Endothelial cell of umbilical vein (primary cell): ENCODE measurements around the gene OGT. TPM values are rescaled to one million over a fixed set of nuclear protein-coding genes. Genes with fewer than 3 reads are reported as not detected.

ENCODE experiments used
- BruUV-seq: library from RNA; stranded (reverse); fragments of 400-500 nt; replicated peaks from 2 replicates; lab custom pipeline; 2021; lab: Mats Ljungman, UMichigan
- CTCF ChIA-PET: fragments of 300-600, 350-600 bp; sonication (Branson Sonifier 250); formaldehyde crosslinking; loops from one replicate; lab custom pipeline; 2021; ENCODE audit warnings: antibody characterized with exemption, inconsistent platforms; lab: Charles Lee
- POLR2A ChIA-PET: fragments of 300-600, 350-600 bp; sonication (Branson Sonifier 250); formaldehyde crosslinking; loops from one replicate; lab custom pipeline; 2021; ENCODE audit warnings: antibody characterized with exemption, inconsistent platforms; lab: Charles Lee
- DNase-seq: peaks from one replicate; pipeline ENCODE4 v3.0.0-alpha.2; 2011; ENCODE audit warnings: low read depth, low spot score
- FAIRE-seq: peaks from 2 replicates; lab custom pipeline; 2011; peaks lifted over from hg19 to GRCh38; lab: Jason Lieb, UNC
- H2AFZ ChIP-seq: 2 replicates; pipeline ENCODE4 v1.6.0; 2012; ENCODE audit warnings: low read depth, low read length, control low read depth, inconsistent platforms
- H3K27ac ChIP-seq: 2 replicates; pipeline ENCODE4 v1.5.1; 2011; ENCODE audit warnings: low read depth, mild to moderate bottlenecking, control low read depth, low read length, moderate library complexity; ENCODE audit not compliant: insufficient read depth
- H3K27me3 ChIP-seq, 2 experiments: 2 replicates each; pipeline versions ENCODE4 v1.6.0 to v1.6.1; 2011; ENCODE audit warnings: low read length in 2 of 2, mixed read lengths in 1 of 2; ENCODE audit not compliant: control insufficient read depth in 2 of 2, insufficient read depth in 2 of 2
- H3K36me3 ChIP-seq, 2 experiments: 2 replicates in 1 of 2; 3 replicates in 1 of 2; pipeline ENCODE4 v1.5.1; 2011; ENCODE audit warnings: low read length in 2 of 2, mild to moderate bottlenecking in 1 of 2, moderate library complexity in 1 of 2; ENCODE audit not compliant: control insufficient read depth in 2 of 2, insufficient read depth in 2 of 2; ENCODE audit errors: extremely low read depth in 1 of 2
- H3K4me1 ChIP-seq: 3 replicates; pipeline ENCODE4 v1.5.1; 2011; ENCODE audit warnings: mild to moderate bottlenecking, low read length; ENCODE audit not compliant: control insufficient read depth, insufficient read depth; ENCODE audit errors: extremely low read depth
- H3K4me2 ChIP-seq: 2 replicates; pipeline ENCODE4 v1.6.1; 2011; ENCODE audit warnings: low read length, control low read depth, mixed read lengths; ENCODE audit not compliant: insufficient read depth
- H3K4me3 ChIP-seq, 3 experiments: fragments of 200-600 bp in 1 of 3; sonication (generic), shearing (Covaris generic) in 1 of 3; replicated peaks in 1 of 3; 2 replicates each; pipeline ENCODE4 v1.5.1; 2011 to 2016; ENCODE audit warnings: control low read depth in 3 of 3, low read length in 3 of 3, mild to moderate bottlenecking in 2 of 3, inconsistent platforms in 1 of 3, low read depth in 1 of 3, moderate library complexity in 1 of 3; ENCODE audit not compliant: insufficient read depth in 1 of 3
- H3K79me2 ChIP-seq: 2 replicates; pipeline ENCODE4 v1.6.0; 2012; ENCODE audit warnings: low read length, inconsistent platforms; ENCODE audit not compliant: control insufficient read depth, insufficient read depth
- H3K9ac ChIP-seq: replicated peaks from 2 replicates; pipeline ENCODE3; 2011; ENCODE audit warnings: low read length, control low read depth; ENCODE audit not compliant: insufficient read depth; ENCODE audit errors: extremely low read depth
- H3K9me1 ChIP-seq: replicated peaks from 3 replicates; pipeline ENCODE4 v1.6.0; 2011; ENCODE audit warnings: mild to moderate bottlenecking, low read length; ENCODE audit not compliant: control insufficient read depth, insufficient read depth; ENCODE audit errors: extremely low read depth
- H3K9me3 ChIP-seq: replicated peaks from 2 replicates; pipeline ENCODE4 v1.5.1; 2012; ENCODE audit warnings: low read length, inconsistent platforms; ENCODE audit not compliant: control insufficient read depth, insufficient read depth
- H4K20me1 ChIP-seq: replicated peaks from 2 replicates; pipeline ENCODE3; 2011; ENCODE audit warnings: mild to moderate bottlenecking, low read length; ENCODE audit not compliant: control insufficient read depth, insufficient read depth; ENCODE audit errors: extremely low read depth
- EZH2 ChIP-seq: IDR thresholded peaks from 2 replicates; pipeline ENCODE4 v1.6.1; 2012; ENCODE audit warnings: borderline replicate concordance, low read depth, mild to moderate bottlenecking, moderate library complexity, low read length, inconsistent platforms; ENCODE audit not compliant: severe bottlenecking
- FOS ChIP-seq: IDR thresholded peaks from 2 replicates; pipeline ENCODE4 v1.6.1; 2011; ENCODE audit warnings: mild to moderate bottlenecking, low read length, moderate library complexity, borderline replicate concordance; ENCODE audit not compliant: insufficient read depth
- GATA2 ChIP-seq: IDR thresholded peaks from 2 replicates; pipeline ENCODE4 v1.7.0; 2011; ENCODE audit warnings: low read depth, mild to moderate bottlenecking, moderate library complexity, mixed read lengths, low read length; ENCODE audit not compliant: insufficient read length, insufficient read depth
- JUN ChIP-seq: IDR thresholded peaks from 2 replicates; pipeline ENCODE4 v1.6.1; 2011; ENCODE audit warnings: borderline replicate concordance, low read depth; ENCODE audit not compliant: insufficient read length, insufficient read depth
- MYC ChIP-seq: IDR thresholded peaks from one replicate; pipeline ENCODE4 v1.6.1; 2011; ENCODE audit warnings: mild to moderate bottlenecking, low read depth, low read length
- POLR2A ChIP-seq: IDR thresholded peaks from 2 replicates; pipeline ENCODE4 v1.6.1; 2012; ENCODE audit warnings: low read depth, mild to moderate bottlenecking, control low read depth, low read length
- POLR2AphosphoS5 ChIP-seq: IDR thresholded peaks from 2 replicates; pipeline ENCODE4 v1.6.1; 2012; ENCODE audit warnings: low read depth, mild to moderate bottlenecking, control low read depth, low read length, moderate library complexity; ENCODE audit not compliant: insufficient read depth
- dilution Hi-C: fragments of 300-500 bp; cut with MboI; formaldehyde crosslinking; loops from one replicate; pipeline ENCODE4 v1.15.0; 2019; ENCODE audit warnings: low sequenced_read_pairs; ENCODE audit not compliant: extremely low pct_ligation_motif_present
- intact Hi-C: fragments of 100-400 bp; cut with micrococcal nuclease; formaldehyde crosslinking; loops from one replicate; pipeline ENCODE4 v1.10.0; 2022
- polyA plus RNA-seq, 4 experiments: library from polyadenylated mRNA; depleted of rRNA in 3 of 4; stranded (reverse) in 3 of 4; unstranded in 1 of 4; fragments of >200 nt; gene quantifications; 2 replicates each; pipeline versions ENCODE4 v1.2.1 to v1.2.3, GENCODE V29; 2011 to 2012; ENCODE audit warnings: missing spikeins in 1 of 4
- total RNA-seq: library from RNA; stranded (reverse); gene quantifications from 2 replicates; pipeline ENCODE4 v1.2.3, GENCODE V29; 2021
- TF ChIP-seq, protein P1 (sequence below), 2 donors: IDR thresholded peaks; 1 replicate in 1 of 2; 2 replicates in 1 of 2; pipeline ENCODE4 v1.5.1; 2011; ENCODE audit warnings: low read length in 2 of 2, mild to moderate bottlenecking in 2 of 2, moderate library complexity in 2 of 2, control low read depth in 1 of 2, inconsistent platforms in 1 of 2, low read depth in 1 of 2; ENCODE audit not compliant: insufficient read depth in 1 of 2; ENCODE audit errors: extremely low read depth in 1 of 2
- TF ChIP-seq, protein P2 (sequence below): IDR thresholded peaks from 2 replicates; pipeline ENCODE4 v1.6.1; 2011; ENCODE audit not compliant: insufficient read depth, insufficient read length

Gene OGT
- total and polyA plus RNA-seq, 2 donors (not counting 3 experiments of a cell fraction or from before 2014, with no cell fraction given): 129 to 141 TPM

DNA sequence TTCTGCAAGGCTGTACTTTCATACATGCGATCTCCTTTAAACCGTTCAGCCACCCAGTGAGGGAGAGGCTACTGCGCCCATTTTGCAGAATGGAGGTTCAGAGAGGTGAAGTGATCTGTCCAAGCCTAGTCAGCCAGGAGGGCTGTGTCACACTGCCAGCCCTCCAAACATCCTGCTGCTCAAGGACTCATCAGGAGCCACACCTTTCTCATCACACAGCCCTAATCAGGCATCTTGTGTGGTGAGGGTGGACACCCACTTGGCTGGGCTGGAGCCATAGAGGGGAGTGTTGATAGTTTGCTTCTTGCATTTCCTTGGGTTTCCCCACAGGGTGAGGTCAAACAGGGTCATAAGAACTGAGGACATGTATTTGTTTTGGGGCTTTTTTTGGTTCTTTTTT is 90.8 kb downstream of the OGT start:
- Histone ChIP-seq H3K9me3 (no peaks in the 10 kb centered on the region), H3K27me3 (no peaks in the 10 kb centered on the region), H2AFZ (no peak overlapping the region), H3K79me2 (no peaks in the 10 kb centered on the region), H3K27ac (no peak overlapping the region), H3K4me3 (no peak overlapping the region), H3K4me2 (no peak overlapping the region), H3K4me1 (peaks cover 11% of the 10 kb centered on the region), H4K20me1 (no peaks in the 10 kb centered on the region), H3K36me3 (no peaks in the 10 kb centered on the region), H3K9me1 (no peaks in the 10 kb centered on the region), H3K9ac (no peak overlapping the region)
- dilution Hi-C loops (no loop called here), intact Hi-C loops (no loop called here)
- CTCF ChIA-PET: interaction anchor here (2.0 kb wide), 1 partner anchor 28 kb away, joined by 16 read pairs; no protein-coding TSS in a partner anchor
- BruUV-seq: no TSS peak
- POLR2A ChIA-PET: no interaction called here
- DNase-seq: no peak
- TF ChIP-seq, protein P1, sequence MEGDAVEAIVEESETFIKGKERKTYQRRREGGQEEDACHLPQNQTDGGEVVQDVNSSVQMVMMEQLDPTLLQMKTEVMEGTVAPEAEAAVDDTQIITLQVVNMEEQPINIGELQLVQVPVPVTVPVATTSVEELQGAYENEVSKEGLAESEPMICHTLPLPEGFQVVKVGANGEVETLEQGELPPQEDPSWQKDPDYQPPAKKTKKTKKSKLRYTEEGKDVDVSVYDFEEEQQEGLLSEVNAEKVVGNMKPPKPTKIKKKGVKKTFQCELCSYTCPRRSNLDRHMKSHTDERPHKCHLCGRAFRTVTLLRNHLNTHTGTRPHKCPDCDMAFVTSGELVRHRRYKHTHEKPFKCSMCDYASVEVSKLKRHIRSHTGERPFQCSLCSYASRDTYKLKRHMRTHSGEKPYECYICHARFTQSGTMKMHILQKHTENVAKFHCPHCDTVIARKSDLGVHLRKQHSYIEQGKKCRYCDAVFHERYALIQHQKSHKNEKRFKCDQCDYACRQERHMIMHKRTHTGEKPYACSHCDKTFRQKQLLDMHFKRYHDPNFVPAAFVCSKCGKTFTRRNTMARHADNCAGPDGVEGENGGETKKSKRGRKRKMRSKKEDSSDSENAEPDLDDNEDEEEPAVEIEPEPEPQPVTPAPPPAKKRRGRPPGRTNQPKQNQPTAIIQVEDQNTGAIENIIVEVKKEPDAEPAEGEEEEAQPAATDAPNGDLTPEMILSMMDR (IDR thresholded peaks at IDR 0.05; ENCODE audit: extremely low read depth in 1 of 2, insufficient read depth in 1 of 2, low read depth in 1 of 2, low read length in 2 of 2): no peak
- no peak for FAIRE-seq

DNA sequence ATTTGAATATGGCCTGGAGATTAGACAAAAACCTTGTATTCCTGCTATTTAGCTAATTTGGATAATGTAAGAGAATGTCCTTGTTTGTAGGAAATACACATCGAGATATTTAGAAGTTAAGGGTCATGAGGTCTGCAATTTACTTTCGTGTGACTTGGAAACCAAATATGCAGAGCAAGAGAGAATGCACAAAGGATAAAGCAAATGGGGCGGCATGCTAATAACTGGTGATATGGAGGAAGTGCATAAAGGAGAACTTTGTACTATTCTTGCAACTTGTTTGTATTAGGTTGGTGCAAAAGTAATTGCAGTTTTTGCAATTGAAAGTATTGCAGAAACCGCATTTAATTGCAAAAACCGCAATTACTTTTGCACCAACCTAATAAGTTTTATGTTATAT is 92.6 kb downstream of the OGT start:
- Histone ChIP-seq H2AFZ (no peak overlapping the region), H3K79me2 (no peaks in the 10 kb centered on the region), H4K20me1 (no peaks in the 10 kb centered on the region), H3K4me3 (no peak overlapping the region), H3K36me3 (no peaks in the 10 kb centered on the region), H3K27ac (no peak overlapping the region), H3K9me1 (no peaks in the 10 kb centered on the region), H3K27me3 (no peaks in the 10 kb centered on the region), H3K9ac (no peak overlapping the region), H3K9me3 (no peaks in the 10 kb centered on the region), H3K4me2 (no peak overlapping the region), H3K4me1 (peaks cover 11% of the 10 kb centered on the region)
- TF ChIP-seq POLR2A (no peak), POLR2AphosphoS5 (no peak), JUN (no peak), FOS (no peak), EZH2 (no peak), GATA2 (no peak), MYC (no peak)
- TF ChIP-seq, protein P1 (IDR thresholded peaks at IDR 0.05; ENCODE audit: extremely low read depth in 1 of 2, insufficient read depth in 1 of 2, low read depth in 1 of 2, low read length in 2 of 2): no peak
- TF ChIP-seq, protein P2, sequence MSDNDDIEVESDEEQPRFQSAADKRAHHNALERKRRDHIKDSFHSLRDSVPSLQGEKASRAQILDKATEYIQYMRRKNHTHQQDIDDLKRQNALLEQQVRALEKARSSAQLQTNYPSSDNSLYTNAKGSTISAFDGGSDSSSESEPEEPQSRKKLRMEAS: no peak
- POLR2A ChIA-PET: no interaction called here
- BruUV-seq: no TSS peak
- no peak for FAIRE-seq
- dilution Hi-C loops (no loop called here), intact Hi-C loops (no loop called here)
- no peak for DNase-seq
- CTCF ChIA-PET: interaction anchor here (1.1 kb wide), 1 partner anchor 10 kb away, joined by 3 read pairs; no protein-coding TSS in a partner anchor
